GM19023 (cell line): ENCODE results near the gene APBA1.

Experiments used
- ATAC-seq: cut with Tn5 transposase; IDR thresholded peaks from one replicate; pipeline ENCODE4 v1.9.1; 2021; ENCODE audit warnings: mild to moderate bottlenecking, moderate library complexity; ENCODE audit not compliant: unreplicated experiment

The APBA1 gene

GRCh38 chr9:69485466-69485865 lies 186.7 kb downstream of the APBA1 start:
- ATAC-seq: no peak

GRCh38 chr9:69483886-69484422 lies 188.2 kb downstream of the APBA1 start:
- ATAC-seq: no peak

GRCh38 chr9:69476797-69477196 lies 195.4 kb downstream of the APBA1 start:
- no peak for ATAC-seq

- no peak for ATAC-seq
Measured at GRCh38 chr9:69476016-69476415, 196.2 kb downstream of the APBA1 start.

- ATAC-seq: no peak
Measured at GRCh38 chr9:69474821-69475220, 197.3 kb downstream of the APBA1 start.

- no peak for ATAC-seq
Measured at GRCh38 chr9:69472101-69472620, 200.0 kb downstream of the APBA1 start.

GRCh38 chr9:69471433-69471832 lies 200.7 kb downstream of the APBA1 start:
- ATAC-seq: no peak

- no peak for ATAC-seq
Measured at GRCh38 chr9:69470186-69470977, 201.8 kb downstream of the APBA1 start.

GRCh38 chr9:69469136-69469535 lies 203.0 kb downstream of the APBA1 start:
- ATAC-seq: no peak

GRCh38 chr9:69468380-69468779 lies 203.8 kb downstream of the APBA1 start:
- no peak for ATAC-seq

GRCh38 chr9:69466151-69466550 lies 206.0 kb downstream of the APBA1 start:
- no peak for ATAC-seq

GRCh38 chr9:69465473-69465872 lies 206.7 kb downstream of the APBA1 start:
- ATAC-seq: no peak

- ATAC-seq: no peak
Measured at GRCh38 chr9:69463497-69464068, 208.6 kb downstream of the APBA1 start.

GRCh38 chr9:69462394-69462793 lies 209.8 kb downstream of the APBA1 start:
- no peak for ATAC-seq

- ATAC-seq: no peak
Measured at GRCh38 chr9:69461103-69461887, 210.9 kb downstream of the APBA1 start.

- no peak for ATAC-seq
Measured at GRCh38 chr9:69460012-69460411, 212.2 kb downstream of the APBA1 start.

- no peak for ATAC-seq
Measured at GRCh38 chr9:69458176-69458575, 214.0 kb downstream of the APBA1 start.

- ATAC-seq: no peak
Measured at GRCh38 chr9:69456201-69456600, 216.0 kb downstream of the APBA1 start.

- ATAC-seq: no peak
Measured at GRCh38 chr9:69455311-69455710, 216.9 kb downstream of the APBA1 start.

- no peak for ATAC-seq
Measured at GRCh38 chr9:69454321-69454720, 217.8 kb downstream of the APBA1 start.

- ATAC-seq: no peak
Measured at GRCh38 chr9:69453746-69454145, 218.4 kb downstream of the APBA1 start.
